Keratinocyte (primary cell): Measurements from ENCODE around the gene FOLR1. TPM values are rescaled to one million over a fixed set of nuclear protein-coding genes. Genes with fewer than 3 reads are reported as not detected.

ENCODE experiments used
- DNase-seq: peaks from one replicate; pipeline ENCODE4 v3.0.0-alpha.2; 2011; ENCODE audit warnings: low read depth, missing footprints, low spot score
- FAIRE-seq: peaks from 2 replicates; lab custom pipeline; 2011; peaks lifted over from hg19 to GRCh38; lab: Jason Lieb, UNC
- H2AFZ ChIP-seq: 2 replicates; pipeline ENCODE4 v1.6.0; 2012; ENCODE audit warnings: low read length, control low read depth, inconsistent platforms; ENCODE audit not compliant: control insufficient read depth
- H3K27ac ChIP-seq: 2 replicates; pipeline ENCODE4 v1.5.1; 2011; ENCODE audit warnings: low read length; ENCODE audit not compliant: control insufficient read depth, insufficient read depth
- H3K27me3 ChIP-seq: 3 replicates; pipeline ENCODE4 v1.6.0; 2011; ENCODE audit warnings: low read length; ENCODE audit not compliant: control insufficient read depth, insufficient read depth; ENCODE audit errors: extremely low read depth
- H3K36me3 ChIP-seq, 2 experiments: 2 replicates in 1 of 2; 3 replicates in 1 of 2; pipeline ENCODE4 v1.5.1; 2011; ENCODE audit warnings: low read length in 2 of 2, mild to moderate bottlenecking in 1 of 2; ENCODE audit not compliant: control insufficient read depth in 2 of 2, insufficient read depth in 2 of 2; ENCODE audit errors: extremely low read depth in 1 of 2
- H3K4me1 ChIP-seq: 3 replicates; pipeline ENCODE4 v1.5.1; 2011; ENCODE audit warnings: low read length; ENCODE audit not compliant: control insufficient read depth, insufficient read depth; ENCODE audit errors: extremely low read depth
- H3K4me2 ChIP-seq: 3 replicates; pipeline ENCODE4 v1.6.0; 2011; ENCODE audit warnings: low read depth, low read length; ENCODE audit not compliant: control insufficient read depth, insufficient read depth; ENCODE audit errors: extremely low read depth
- H3K4me3 ChIP-seq, 3 experiments: fragments of 200-600 bp in 1 of 3; sonication (generic) in 1 of 3; 2 replicates in 2 of 3; 3 replicates in 1 of 3; pipeline ENCODE4 v1.5.1; 2011 to 2016; ENCODE audit warnings: low read length in 3 of 3, mild to moderate bottlenecking in 3 of 3, control low read depth in 2 of 3, inconsistent platforms in 1 of 3, low read depth in 1 of 3, mixed read lengths in 1 of 3, mixed run types in 1 of 3, moderate library complexity in 1 of 3; ENCODE audit not compliant: control insufficient read depth in 2 of 3, insufficient read depth in 2 of 3; ENCODE audit errors: extremely low read depth in 1 of 3
- H3K79me2 ChIP-seq: 2 replicates; pipeline ENCODE4 v1.6.0; 2012; ENCODE audit warnings: low read length; ENCODE audit not compliant: control insufficient read depth, insufficient read depth
- H3K9ac ChIP-seq: 3 replicates; pipeline ENCODE4 v1.6.0; 2011; ENCODE audit warnings: low read length; ENCODE audit not compliant: control insufficient read depth, insufficient read depth; ENCODE audit errors: extremely low read depth
- H3K9me1 ChIP-seq: 3 replicates; pipeline ENCODE4 v1.6.0; 2011; ENCODE audit warnings: low read length; ENCODE audit not compliant: control insufficient read depth, insufficient read depth; ENCODE audit errors: extremely low read depth
- H3K9me3 ChIP-seq: 2 replicates; pipeline ENCODE4 v1.5.1; 2012; ENCODE audit warnings: low read depth, low read length; ENCODE audit not compliant: control insufficient read depth
- H4K20me1 ChIP-seq: 3 replicates; pipeline ENCODE4 v1.6.0; 2011; ENCODE audit warnings: low read length; ENCODE audit not compliant: control insufficient read depth, insufficient read depth; ENCODE audit errors: extremely low read depth
- EZH2 ChIP-seq: IDR thresholded peaks from one replicate; pipeline ENCODE4 v1.6.1; 2012; ENCODE audit warnings: inconsistent platforms, mild to moderate bottlenecking, low read length, moderate library complexity
- dilution Hi-C: fragments of 300-500 bp; cut with MboI; formaldehyde crosslinking; loops from one replicate; pipeline ENCODE4 v1.7.0; 2020; ENCODE audit warnings: low sequenced_read_pairs; ENCODE audit not compliant: extremely low pct_ligation_motif_present
- polyA plus RNA-seq, 5 experiments: library from polyadenylated mRNA; depleted of rRNA in 3 of 5; stranded (reverse) in 3 of 5; stranded (forward) in 1 of 5; unstranded in 1 of 5; fragments of >200 nt; gene quantifications; 1 replicate in 1 of 5; 2 replicates in 3 of 5; 3 replicates in 1 of 5; pipeline versions ENCODE4 v1.2.1 to v1.2.3, GENCODE V29; 2011 to 2012; ENCODE audit warnings: missing spikeins in 2 of 5, low read depth in 1 of 5, low replicate concordance in 1 of 5
- TF ChIP-seq, protein P1 (sequence below), 3 experiments: IDR thresholded peaks in 1 of 3; conservative IDR thresholded peaks in 1 of 3; optimal IDR thresholded peaks in 1 of 3; 2 replicates in 2 of 3; 3 replicates in 1 of 3; pipeline versions ENCODE3 to v1.5.1; 2011; ENCODE audit warnings: low read length in 3 of 3, mild to moderate bottlenecking in 3 of 3, moderate library complexity in 2 of 3, control low read depth in 1 of 3, inconsistent platforms in 1 of 3; ENCODE audit not compliant: insufficient read depth in 2 of 3; ENCODE audit errors: extremely low read depth in 1 of 3

Gene FOLR1
- polyA plus RNA-seq, 1 donor (not counting 4 experiments of a cell fraction or from before 2014, with no cell fraction given) = 0.13 TPM

DNA sequence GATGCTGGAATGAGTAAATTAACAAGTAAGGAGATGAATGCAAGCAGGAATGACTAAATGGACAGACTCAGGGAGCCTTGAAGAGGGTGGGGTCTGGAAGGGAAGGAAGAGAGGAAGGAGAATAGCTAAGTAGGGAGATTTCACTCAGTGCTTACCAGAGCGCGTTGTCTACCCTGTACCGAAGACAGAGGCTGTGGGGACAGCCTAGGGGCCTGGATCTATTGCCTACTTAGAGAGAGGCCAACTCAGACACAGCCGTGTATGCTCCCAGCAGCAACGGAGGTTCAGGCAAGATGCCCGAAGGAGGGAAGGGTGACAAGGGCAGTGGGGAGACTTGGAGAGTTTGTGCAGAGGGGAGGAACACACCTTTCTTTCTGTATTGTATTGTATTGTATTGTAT lies 24.7 kb downstream of the FOLR1 start, which contains the start of gene FOLR2:
Gene FOLR2, plus strand, starts transcription at position 157 of the 400 bp plus-strand sequence. CDS start 1,791 bp downstream, outside the sequence.
- no peak for TF ChIP-seq EZH2
- TF ChIP-seq, protein P1, sequence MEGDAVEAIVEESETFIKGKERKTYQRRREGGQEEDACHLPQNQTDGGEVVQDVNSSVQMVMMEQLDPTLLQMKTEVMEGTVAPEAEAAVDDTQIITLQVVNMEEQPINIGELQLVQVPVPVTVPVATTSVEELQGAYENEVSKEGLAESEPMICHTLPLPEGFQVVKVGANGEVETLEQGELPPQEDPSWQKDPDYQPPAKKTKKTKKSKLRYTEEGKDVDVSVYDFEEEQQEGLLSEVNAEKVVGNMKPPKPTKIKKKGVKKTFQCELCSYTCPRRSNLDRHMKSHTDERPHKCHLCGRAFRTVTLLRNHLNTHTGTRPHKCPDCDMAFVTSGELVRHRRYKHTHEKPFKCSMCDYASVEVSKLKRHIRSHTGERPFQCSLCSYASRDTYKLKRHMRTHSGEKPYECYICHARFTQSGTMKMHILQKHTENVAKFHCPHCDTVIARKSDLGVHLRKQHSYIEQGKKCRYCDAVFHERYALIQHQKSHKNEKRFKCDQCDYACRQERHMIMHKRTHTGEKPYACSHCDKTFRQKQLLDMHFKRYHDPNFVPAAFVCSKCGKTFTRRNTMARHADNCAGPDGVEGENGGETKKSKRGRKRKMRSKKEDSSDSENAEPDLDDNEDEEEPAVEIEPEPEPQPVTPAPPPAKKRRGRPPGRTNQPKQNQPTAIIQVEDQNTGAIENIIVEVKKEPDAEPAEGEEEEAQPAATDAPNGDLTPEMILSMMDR (optimal IDR thresholded peaks at IDR 0.05 in 1 of 3, IDR thresholded peaks at IDR 0.05 in 1 of 3, conservative IDR thresholded peaks at IDR 0.05 in 1 of 3; ENCODE audit: extremely low read depth in 1 of 3, insufficient read depth in 2 of 3, low read length in 3 of 3) = no peak
- FAIRE-seq (no peak), DNase-seq (no peak)
- H3K27me3 ChIP-seq = peaks cover 11% of the 10 kb centered on the region
- no peaks in the 10 kb centered on the region for H3K4me1 ChIP-seq
- H3K36me3 ChIP-seq = no peaks in the 10 kb centered on the region
- dilution Hi-C loops = no loop called here
- H3K4me3 ChIP-seq = no peak within 1 kb of the TSS
- no peaks in the 10 kb centered on the region for H3K9me3 ChIP-seq
- no peaks in the 10 kb centered on the region for H3K79me2 ChIP-seq
- no peak within 1 kb of the TSS for H3K27ac ChIP-seq
- H2AFZ ChIP-seq = no peak within 1 kb of the TSS
- no peak within 1 kb of the TSS for H3K9ac ChIP-seq
- H3K9me1 ChIP-seq = no peaks in the 10 kb centered on the region
- H3K4me2 ChIP-seq = no peak within 1 kb of the TSS
- no peaks in the 10 kb centered on the region for H4K20me1 ChIP-seq

DNA sequence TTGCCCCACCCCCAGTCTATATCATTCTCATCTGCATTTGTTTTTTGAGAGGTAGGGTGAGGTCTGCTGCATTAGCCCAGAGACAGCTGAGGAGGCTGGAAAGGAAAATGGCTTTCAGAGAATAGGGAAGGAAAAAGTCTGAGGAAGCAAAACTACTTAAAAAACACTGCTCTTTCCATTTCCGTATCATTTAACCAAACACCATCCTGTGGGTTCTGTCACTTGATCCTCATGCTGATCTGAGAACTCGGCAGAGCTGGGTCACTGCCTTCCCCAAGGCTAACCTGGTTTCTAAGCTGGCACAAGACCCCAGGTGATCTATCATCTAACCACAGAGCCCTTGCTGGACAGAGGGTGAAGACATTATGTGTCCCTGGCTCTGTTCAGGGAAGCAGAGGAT lies 25.9 kb downstream of the FOLR1 start:
- TF ChIP-seq, protein P1 (optimal IDR thresholded peaks at IDR 0.05 in 1 of 3, IDR thresholded peaks at IDR 0.05 in 1 of 3, conservative IDR thresholded peaks at IDR 0.05 in 1 of 3; ENCODE audit: extremely low read depth in 1 of 3, insufficient read depth in 2 of 3, low read length in 3 of 3) = no peak
- no peak for TF ChIP-seq EZH2
- Histone ChIP-seq H3K4me3 (no peak overlapping the region), H3K27me3 (peaks cover 11% of the 10 kb centered on the region)

More for the DNA sequence above, 25.9 kb downstream of the FOLR1 start:
- Histone ChIP-seq H3K9me3 (no peaks in the 10 kb centered on the region), H3K9me1 (no peaks in the 10 kb centered on the region), H4K20me1 (no peaks in the 10 kb centered on the region), H3K4me1 (peaks cover 6% of the 10 kb centered on the region), H3K4me2 (no peak overlapping the region), H3K9ac (no peak overlapping the region), H3K27ac (no peak overlapping the region), H2AFZ (no peak overlapping the region), H3K79me2 (no peaks in the 10 kb centered on the region), H3K36me3 (no peaks in the 10 kb centered on the region)
- dilution Hi-C loops = no loop called here
- no peak for DNase-seq
- FAIRE-seq = no peak
